SK-N-SH treated with all-trans-retinoic acid at 6 μM for 48 hours (cell line): Measurements from ENCODE around the gene DEPDC5.

Experiments used
- CSDC2 ChIP-seq: fragments of 250-450 bp; sonication (Bioruptor Pico); IDR thresholded peaks from 2 replicates; pipeline ENCODE4 v1.5.0; 2020; ENCODE audit warnings: mild to moderate bottlenecking, moderate library complexity
- TCF4 ChIP-seq: fragments of 250-450 bp; sonication (Bioruptor Pico); IDR thresholded peaks from 2 replicates; pipeline ENCODE4 v1.8.0; 2021; ENCODE audit warnings: mild to moderate bottlenecking, moderate library complexity, borderline replicate concordance

DNA sequence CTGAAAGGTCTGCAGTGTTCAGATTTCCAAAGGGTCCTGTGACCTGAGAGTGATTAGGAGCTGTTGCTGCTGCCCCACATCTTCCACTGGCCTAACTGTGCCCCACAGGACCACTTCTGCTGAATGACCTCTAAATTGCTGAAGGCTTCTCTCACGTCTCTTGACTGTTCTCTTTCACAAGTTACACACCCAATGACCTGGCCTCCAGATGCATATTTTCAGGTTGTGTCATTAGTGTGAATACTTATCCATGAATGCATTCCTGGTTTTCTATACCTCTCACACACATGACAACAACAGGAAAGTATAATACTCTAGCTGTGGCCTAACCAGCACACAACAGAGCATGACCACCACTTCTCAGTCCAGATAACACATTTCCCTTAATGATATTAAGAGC lies 19.3 kb upstream of the DEPDC5 start:
- TF ChIP-seq CSDC2 (CRISPR knock-in tag), result no peak
- TF ChIP-seq TCF4 (CRISPR knock-in tag), result no peak
